Subcutaneous abdominal adipose tissue (tissue), 5 donors: ENCODE results near the gene CALN1.

Source experiments
- H3K27ac ChIP-seq: one replicate; pipeline ENCODE4 v1.7.0; 2013; ENCODE audit warnings: low read depth, mild to moderate bottlenecking, inconsistent platforms, low read length, moderate library complexity
- H3K27me3 ChIP-seq, 5 donors: one replicate each; pipeline ENCODE4 v1.7.0; 2013; ENCODE audit warnings: low read length in 5 of 5, inconsistent platforms in 1 of 5; ENCODE audit not compliant: control insufficient read depth in 5 of 5, insufficient read depth in 4 of 5
- H3K36me3 ChIP-seq, 5 donors: one replicate each; pipeline ENCODE4 v1.7.0; 2013; ENCODE audit warnings: low read length in 5 of 5; ENCODE audit not compliant: control insufficient read depth in 5 of 5, insufficient read depth in 5 of 5
- H3K4me1 ChIP-seq, 5 donors: one replicate each; pipeline ENCODE4 v1.7.0; 2013; ENCODE audit warnings: low read length in 5 of 5, mild to moderate bottlenecking in 3 of 5, moderate library complexity in 1 of 5; ENCODE audit not compliant: control insufficient read depth in 5 of 5, insufficient read depth in 5 of 5
- H3K4me3 ChIP-seq, 5 donors: one replicate each; pipeline ENCODE4 v1.7.0; 2013; ENCODE audit warnings: low read length in 5 of 5, low read depth in 1 of 5
- H3K9ac ChIP-seq, 5 donors: one replicate each; pipeline ENCODE4 v1.7.0; 2013; ENCODE audit warnings: low read length in 5 of 5, mild to moderate bottlenecking in 4 of 5, moderate library complexity in 3 of 5
- H3K9me3 ChIP-seq, 5 donors: one replicate each; pipeline ENCODE4 v1.7.0; 2013; ENCODE audit warnings: low read length in 5 of 5; ENCODE audit not compliant: control insufficient read depth in 5 of 5
- donor health status: healthy.
- donor health status: healthy.
- donor health status: healthy.
- donor health status: healthy.
- donor health status: healthy.

The CALN1 gene

DNA sequence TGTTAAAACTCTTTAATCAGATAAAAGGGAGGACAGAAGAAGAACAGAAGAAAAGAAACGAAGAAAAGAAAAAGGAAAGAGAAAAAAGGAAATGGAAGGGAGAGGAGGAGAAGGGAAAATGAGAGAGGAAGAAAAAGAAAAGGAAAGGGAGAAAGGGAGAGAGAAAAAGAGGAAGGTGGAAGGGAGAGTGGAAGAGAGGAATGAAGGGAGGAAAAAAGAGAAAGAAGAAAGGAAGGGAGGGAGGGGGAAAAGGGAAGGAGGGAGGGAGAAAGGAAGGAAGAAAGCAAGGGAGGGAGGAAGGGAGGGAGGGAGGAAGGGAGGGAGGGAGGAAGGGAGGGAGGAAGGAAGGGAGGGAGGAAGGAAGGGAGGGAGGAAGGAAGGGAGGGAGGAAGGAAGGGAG, 305.7 kb downstream of the CALN1 start:
- H3K9ac ChIP-seq = no peak overlapping the region
- no peaks in the 10 kb centered on the region for H3K27me3 ChIP-seq
- no peak overlapping the region for H3K4me3 ChIP-seq
- no peak overlapping the region for H3K27ac ChIP-seq
- no peaks in the 10 kb centered on the region for H3K36me3 ChIP-seq
- H3K4me1 ChIP-seq = no peaks in the 10 kb centered on the region
- H3K9me3 ChIP-seq = peaks cover 15 to 30% (median 27%) of the 10 kb centered on the region in 5 donors

DNA sequence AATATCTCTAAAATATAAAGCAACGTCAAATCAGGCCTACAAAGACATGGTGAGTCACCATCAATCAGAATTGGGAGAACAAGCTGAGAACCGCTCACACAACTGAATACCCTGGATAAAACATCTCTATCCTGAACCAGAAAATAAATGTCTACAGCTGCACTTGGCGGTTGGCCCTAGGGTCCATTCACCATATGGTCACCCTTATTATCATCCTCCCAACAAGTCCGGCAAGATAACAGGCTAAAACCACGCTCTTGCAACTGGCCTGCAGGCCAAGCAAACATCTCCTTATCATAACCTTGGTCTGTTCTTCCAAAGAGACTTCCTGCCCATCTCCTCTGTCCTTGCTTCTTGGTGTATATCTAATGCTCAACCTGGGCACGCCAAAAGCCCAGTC, 310.7 kb downstream of the CALN1 start:
- H3K4me1 ChIP-seq = peaks cover 0 to 12% (median 10%) of the 10 kb centered on the region in 5 donors
- H3K27ac ChIP-seq = no peak overlapping the region
- H3K36me3 ChIP-seq = no peaks in the 10 kb centered on the region
- H3K9me3 ChIP-seq = no peaks in the 10 kb centered on the region
- peaks cover 0 to 5% (median 0%) of the 10 kb centered on the region in 5 donors for H3K27me3 ChIP-seq
- H3K4me3 ChIP-seq = no peak overlapping the region
- no peak overlapping the region for H3K9ac ChIP-seq

DNA sequence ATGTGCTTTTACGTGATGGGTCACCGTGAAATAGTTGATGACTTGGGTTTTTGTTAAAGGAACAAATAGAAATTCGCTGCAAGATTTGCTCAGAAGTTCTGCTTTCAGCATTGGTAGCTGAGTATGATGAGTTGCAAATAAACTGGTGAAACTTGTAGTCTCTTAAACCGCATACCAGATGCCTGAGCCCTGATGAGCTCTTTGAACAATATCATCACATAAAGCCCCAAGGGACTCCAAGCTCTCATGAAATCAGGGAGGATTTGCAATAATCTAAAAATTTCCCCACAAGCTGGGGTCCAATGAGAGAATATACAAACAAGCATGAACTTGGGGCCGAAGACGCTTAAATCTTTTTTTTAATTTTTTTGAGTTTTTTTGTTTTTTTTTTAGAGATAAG, 312.4 kb downstream of the CALN1 start:
- Histone ChIP-seq H3K27ac (no peak overlapping the region), H3K4me3 (no peak overlapping the region), H3K27me3 (peaks cover 0 to 5% (median 0%) of the 10 kb centered on the region in 5 donors), H3K9ac (no peak overlapping the region), H3K9me3 (no peaks in the 10 kb centered on the region), H3K4me1 (peaks cover 0 to 12% (median 10%) of the 10 kb centered on the region in 5 donors), H3K36me3 (no peaks in the 10 kb centered on the region)

DNA sequence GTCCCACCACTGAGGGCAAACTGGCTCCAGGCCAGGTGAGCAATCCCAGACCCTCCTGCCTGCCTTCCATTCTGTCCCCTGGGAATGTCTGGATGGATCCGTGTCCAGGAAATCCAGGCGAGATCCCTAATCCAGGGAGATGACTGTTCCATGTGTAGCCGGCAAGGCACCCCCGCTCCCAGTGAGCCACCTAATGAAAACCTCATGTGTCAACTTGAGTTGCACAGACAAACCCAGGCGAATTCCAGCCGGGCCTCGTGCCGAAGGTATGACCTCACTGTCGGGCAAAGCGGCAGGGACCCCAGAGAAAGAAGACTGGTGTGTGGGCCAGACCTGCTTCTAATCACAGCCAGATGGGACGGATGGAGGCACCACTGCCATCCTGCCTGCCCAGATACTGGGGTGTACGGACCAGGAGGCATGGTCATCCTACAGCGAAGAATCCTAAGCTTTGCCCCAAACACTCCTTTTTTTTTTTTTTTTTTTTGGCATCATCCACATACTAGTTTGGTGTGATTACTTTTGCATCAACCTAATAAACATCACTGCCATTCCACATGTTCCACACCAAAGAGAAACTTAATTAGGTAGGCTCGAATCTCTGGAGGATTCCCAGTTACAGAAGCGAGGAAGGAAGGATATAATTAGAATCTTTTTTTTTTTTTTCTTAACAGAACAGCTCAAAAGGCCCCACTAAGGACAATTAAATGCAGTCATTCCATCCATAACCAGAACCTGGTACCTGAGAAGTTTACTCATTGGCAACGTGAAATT, 313.1 kb downstream of the CALN1 start:
- Histone ChIP-seq H3K36me3 (no peaks in the 10 kb centered on the region), H3K9ac (no peak overlapping the region), H3K4me3 (peak overlapping the region in 2 of 5 donors; percentile 4 to 9), H3K27ac (no peak overlapping the region), H3K9me3 (no peaks in the 10 kb centered on the region), H3K4me1 (peaks cover 0 to 12% (median 10%) of the 10 kb centered on the region in 5 donors), H3K27me3 (peaks cover 0 to 5% (median 0%) of the 10 kb centered on the region in 5 donors)

DNA sequence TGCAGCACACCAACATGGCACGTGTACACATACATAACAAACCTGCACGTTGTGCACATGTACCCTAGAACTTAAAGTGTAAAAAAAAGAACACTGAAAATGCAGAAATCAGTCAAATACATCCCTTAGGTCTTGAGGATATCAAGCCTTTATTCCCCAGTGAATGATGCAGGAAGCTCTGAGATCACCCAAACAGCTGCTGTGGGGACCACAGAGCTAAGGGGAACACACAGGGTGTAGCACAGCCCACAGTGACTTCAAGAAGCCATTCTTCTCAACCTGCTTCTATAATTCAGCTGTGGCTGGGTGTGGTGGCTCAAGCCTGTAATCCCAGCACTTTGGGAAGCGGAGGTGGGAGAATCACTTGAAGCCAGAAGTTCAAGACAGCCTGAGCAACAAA, 314.9 kb downstream of the CALN1 start:
- no peak overlapping the region for H3K9ac ChIP-seq
- H3K36me3 ChIP-seq = no peaks in the 10 kb centered on the region
- no peak overlapping the region for H3K27ac ChIP-seq
- peaks cover 0 to 5% (median 0%) of the 10 kb centered on the region in 5 donors for H3K27me3 ChIP-seq
- peaks cover 0 to 12% (median 10%) of the 10 kb centered on the region in 5 donors for H3K4me1 ChIP-seq
- H3K9me3 ChIP-seq = peaks cover 0 to 5% (median 0%) of the 10 kb centered on the region in 5 donors
- H3K4me3 ChIP-seq = no peak overlapping the region

DNA sequence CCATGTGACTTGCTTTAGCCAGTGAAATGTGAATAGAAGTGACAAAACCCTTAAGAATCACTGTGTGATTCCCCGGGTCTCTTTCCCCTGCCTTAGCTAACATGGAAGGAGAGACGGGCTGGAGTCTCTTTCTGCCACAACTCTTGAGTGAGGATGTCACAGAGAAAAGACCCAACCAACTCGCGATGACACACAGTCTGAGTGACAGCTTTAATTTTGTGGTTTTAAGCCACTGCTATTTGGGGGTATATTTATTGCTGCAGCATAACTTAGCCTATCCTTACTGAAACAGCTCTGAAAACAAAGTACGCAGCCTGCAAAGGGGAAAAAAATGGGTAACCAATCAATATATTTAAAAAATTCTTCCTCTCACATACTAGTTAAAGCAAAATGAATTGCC, 319.4 kb downstream of the CALN1 start:
- H3K36me3 ChIP-seq = no peaks in the 10 kb centered on the region
- no peak overlapping the region for H3K9ac ChIP-seq
- no peak overlapping the region for H3K4me3 ChIP-seq
- no peak overlapping the region for H3K27ac ChIP-seq
- H3K9me3 ChIP-seq = peaks cover 0 to 9% (median 3%) of the 10 kb centered on the region in 5 donors
- peaks cover 0 to 3% (median 0%) of the 10 kb centered on the region in 5 donors for H3K27me3 ChIP-seq
- no peaks in the 10 kb centered on the region for H3K4me1 ChIP-seq

DNA sequence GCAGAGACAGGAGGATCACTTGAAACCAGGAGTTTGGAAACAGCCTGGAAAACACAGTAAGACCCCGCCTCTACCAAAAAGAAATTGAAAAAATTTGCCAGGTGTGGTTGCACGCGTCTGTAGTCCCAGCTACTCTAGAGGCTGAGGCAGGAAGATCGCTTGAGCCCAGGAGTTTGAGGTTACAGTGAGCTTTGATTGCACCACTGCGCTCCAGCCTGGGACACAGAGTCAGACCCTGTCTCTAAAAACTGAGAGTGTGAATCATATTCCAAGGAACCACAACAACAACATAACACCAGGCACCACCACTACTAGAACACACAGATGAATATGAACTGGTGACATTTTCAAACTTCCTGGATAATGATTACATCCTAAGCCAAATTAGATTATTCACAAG, 324.2 kb downstream of the CALN1 start:
- H3K4me1 ChIP-seq = no peaks in the 10 kb centered on the region

DNA sequence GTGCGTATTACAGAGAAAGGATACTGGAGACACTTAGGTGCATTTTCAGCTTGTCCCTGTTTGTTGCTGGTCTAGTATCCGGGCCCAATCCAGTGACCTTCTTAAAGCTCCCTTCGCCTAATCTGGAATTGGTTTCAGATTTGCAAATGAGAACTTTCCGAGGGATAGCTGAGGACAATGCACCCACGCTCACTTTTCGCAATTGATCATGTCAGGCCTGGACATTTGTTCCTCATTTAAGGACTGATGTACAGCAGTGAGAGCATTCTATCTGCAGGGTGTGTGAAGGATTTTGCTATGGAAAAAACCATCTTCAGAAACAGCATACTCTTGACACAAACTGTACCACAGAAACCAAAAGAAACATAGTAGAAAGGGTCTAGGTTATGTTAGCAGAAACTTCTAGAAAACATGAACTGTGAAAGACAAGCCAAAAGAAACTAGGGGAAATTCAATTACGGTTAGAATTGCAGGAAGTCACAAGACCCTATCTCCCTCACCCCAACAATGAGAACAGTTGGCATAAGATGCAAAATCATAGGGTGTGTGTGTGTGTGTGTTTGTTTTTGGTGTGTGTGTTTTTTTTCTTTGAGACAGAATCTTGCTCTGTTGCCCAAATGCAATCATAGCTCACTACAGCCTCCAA, 331.1 kb downstream of the CALN1 start:
- Histone ChIP-seq H3K9ac (no peak overlapping the region), H3K9me3 (no peaks in the 10 kb centered on the region), H3K27me3 (no peaks in the 10 kb centered on the region), H3K27ac (no peak overlapping the region), H3K36me3 (no peaks in the 10 kb centered on the region), H3K4me3 (no peak overlapping the region), H3K4me1 (peaks cover 0 to 7% (median 0%) of the 10 kb centered on the region in 5 donors)

More for the DNA sequence above, 324.2 kb downstream of the CALN1 start:
- Histone ChIP-seq H3K4me3 (no peak overlapping the region), H3K27ac (no peak overlapping the region), H3K9me3 (peaks cover 0 to 9% (median 3%) of the 10 kb centered on the region in 5 donors), H3K9ac (no peak overlapping the region), H3K27me3 (no peaks in the 10 kb centered on the region), H3K36me3 (no peaks in the 10 kb centered on the region)

DNA sequence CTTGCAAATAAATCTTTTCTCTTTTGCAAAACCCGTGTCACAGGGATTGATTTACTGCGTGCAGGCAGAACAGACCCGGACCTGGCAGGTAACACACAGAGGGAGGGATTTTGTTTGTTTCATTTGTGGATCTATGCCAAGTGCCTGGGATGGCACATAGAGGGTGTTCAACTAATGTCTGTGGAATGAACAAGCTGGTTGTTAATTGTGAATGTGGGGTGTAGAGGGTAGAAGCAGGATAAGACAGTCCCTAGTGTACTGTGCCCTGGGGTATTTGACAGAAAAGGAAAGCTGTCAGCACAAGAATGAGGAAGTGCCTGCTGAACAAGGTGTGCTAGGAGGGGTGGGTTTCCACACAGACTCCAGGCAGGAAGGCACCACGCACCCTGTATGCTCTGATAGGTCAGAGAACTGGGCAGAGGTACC, 331.8 kb downstream of the CALN1 start:
- Histone ChIP-seq H3K9me3 (peaks cover 0 to 2% (median 0%) of the 10 kb centered on the region in 5 donors), H3K36me3 (no peaks in the 10 kb centered on the region), H3K27me3 (no peaks in the 10 kb centered on the region), H3K27ac (no peak overlapping the region), H3K9ac (no peak overlapping the region), H3K4me3 (no peak overlapping the region), H3K4me1 (peaks cover 0 to 7% (median 0%) of the 10 kb centered on the region in 5 donors)

DNA sequence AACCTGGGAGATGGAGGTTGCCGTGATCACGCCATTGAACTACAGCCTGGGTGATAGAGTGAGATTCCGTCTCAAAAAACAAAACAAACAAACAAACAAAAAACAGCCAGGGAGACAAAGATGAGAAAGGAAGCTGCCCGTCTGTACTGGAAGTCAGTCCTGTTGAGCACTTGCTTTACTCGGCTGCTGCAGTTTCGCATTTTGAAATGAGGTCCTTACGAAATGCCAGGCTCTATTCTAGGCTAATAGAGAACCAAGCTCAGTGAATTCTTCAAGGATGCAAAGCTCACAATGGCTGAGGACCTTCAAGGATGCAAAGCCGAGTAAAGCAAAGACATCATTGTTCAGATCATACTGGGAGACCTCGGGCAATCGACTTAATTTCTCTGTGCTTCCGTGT, 333.3 kb downstream of the CALN1 start:
- H3K9ac ChIP-seq = no peak overlapping the region
- H3K36me3 ChIP-seq = no peaks in the 10 kb centered on the region
- no peak overlapping the region for H3K4me3 ChIP-seq
- H3K27ac ChIP-seq = no peak overlapping the region
- no peaks in the 10 kb centered on the region for H3K27me3 ChIP-seq
- H3K9me3 ChIP-seq = peaks cover 0 to 7% (median 0%) of the 10 kb centered on the region in 5 donors
- H3K4me1 ChIP-seq = peaks cover 0 to 7% (median 0%) of the 10 kb centered on the region in 5 donors
